Transverse colon (tissue), 4 donors: Measurements from ENCODE around the gene FTCDNL1.

Experiments used
- EP300 ChIP-seq: sonication (generic); formaldehyde crosslinking; IDR thresholded peaks from one replicate; pipeline ENCODE4 v1.6.1; 2017; ENCODE audit warnings: antibody characterized with exemption, low read depth
- POLR2AphosphoS5 ChIP-seq, 3 donors: sonication (generic); formaldehyde crosslinking; IDR thresholded peaks; one replicate each; pipeline ENCODE4 v1.6.1; 2016; ENCODE audit warnings: antibody characterized with exemption in 3 of 3
- TF ChIP-seq, protein P1 (sequence below), 5 experiments: fragments of 200-600 bp in 3 of 5; fragments of 450-650 bp in 2 of 5; sonication (generic) in 3 of 5; IDR thresholded peaks; 1 replicate in 2 of 5; 2 replicates in 3 of 5; pipeline ENCODE4 v1.5.1; 2016 to 2017; ENCODE audit warnings: antibody characterized with exemption in 5 of 5, inconsistent platforms in 3 of 5, mild to moderate bottlenecking in 2 of 5, moderate library complexity in 1 of 5

DNA sequence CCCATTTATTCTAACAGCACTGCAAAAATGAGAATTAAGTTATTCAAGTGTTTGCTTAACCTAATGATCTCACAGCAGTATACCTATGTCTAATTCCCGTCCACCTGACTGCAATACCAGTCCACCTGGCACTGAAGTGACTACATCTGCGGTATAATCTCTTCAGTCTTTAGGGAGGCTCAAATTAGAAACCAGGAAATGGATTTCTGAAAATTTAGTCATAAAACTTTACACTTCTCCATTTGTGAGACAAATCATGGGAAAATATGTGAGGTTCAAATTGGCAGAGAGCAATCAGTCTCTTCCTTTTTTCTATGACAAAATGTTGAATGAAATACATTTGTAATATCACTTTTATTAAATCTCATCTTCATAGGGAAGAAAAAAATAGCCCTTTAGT lies 33.0 kb downstream of the FTCDNL1 start:
- TF ChIP-seq, protein P1, sequence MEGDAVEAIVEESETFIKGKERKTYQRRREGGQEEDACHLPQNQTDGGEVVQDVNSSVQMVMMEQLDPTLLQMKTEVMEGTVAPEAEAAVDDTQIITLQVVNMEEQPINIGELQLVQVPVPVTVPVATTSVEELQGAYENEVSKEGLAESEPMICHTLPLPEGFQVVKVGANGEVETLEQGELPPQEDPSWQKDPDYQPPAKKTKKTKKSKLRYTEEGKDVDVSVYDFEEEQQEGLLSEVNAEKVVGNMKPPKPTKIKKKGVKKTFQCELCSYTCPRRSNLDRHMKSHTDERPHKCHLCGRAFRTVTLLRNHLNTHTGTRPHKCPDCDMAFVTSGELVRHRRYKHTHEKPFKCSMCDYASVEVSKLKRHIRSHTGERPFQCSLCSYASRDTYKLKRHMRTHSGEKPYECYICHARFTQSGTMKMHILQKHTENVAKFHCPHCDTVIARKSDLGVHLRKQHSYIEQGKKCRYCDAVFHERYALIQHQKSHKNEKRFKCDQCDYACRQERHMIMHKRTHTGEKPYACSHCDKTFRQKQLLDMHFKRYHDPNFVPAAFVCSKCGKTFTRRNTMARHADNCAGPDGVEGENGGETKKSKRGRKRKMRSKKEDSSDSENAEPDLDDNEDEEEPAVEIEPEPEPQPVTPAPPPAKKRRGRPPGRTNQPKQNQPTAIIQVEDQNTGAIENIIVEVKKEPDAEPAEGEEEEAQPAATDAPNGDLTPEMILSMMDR (IDR thresholded peaks at IDR 0.05), result no peak
- TF ChIP-seq POLR2AphosphoS5 (IDR thresholded peaks at IDR 0.05) (no peak), EP300 (no peak)
